Measurements from ENCODE around the gene LRRC1.

Gene LRRC1

GRCh38 chr6:53847796-53848314, 53.0 kb downstream of the LRRC1 start:
- no peak for TF ChIP-seq SIN3A (IDR thresholded peaks at IDR 0.05; ENCODE audit: borderline replicate concordance, insufficient read depth, low read length)
- TF ChIP-seq POLR2AphosphoS5 (IDR thresholded peaks at IDR 0.05; ENCODE audit: low read depth, low read length) = no peak
- TF ChIP-seq TAF1 (IDR thresholded peaks at IDR 0.05; ENCODE audit: borderline replicate concordance, insufficient read depth, low read length) = no peak
- no peak for TF ChIP-seq FOXP2 (optimal IDR thresholded peaks at IDR 0.05; ENCODE audit: borderline replicate concordance, extremely low read depth, extremely low read length, insufficient read depth)
- no peak for TF ChIP-seq REST (IDR thresholded peaks at IDR 0.05; ENCODE audit: insufficient read depth in 1 of 2, low read depth in 2 of 2, low read length in 2 of 2)

- TF ChIP-seq POLR2AphosphoS5 (IDR thresholded peaks at IDR 0.05; ENCODE audit: low read depth, low read length) = no peak
- no peak for TF ChIP-seq TAF1 (IDR thresholded peaks at IDR 0.05; ENCODE audit: borderline replicate concordance, insufficient read depth, low read length)
- no peak for TF ChIP-seq REST (IDR thresholded peaks at IDR 0.05; ENCODE audit: insufficient read depth in 1 of 2, low read depth in 2 of 2, low read length in 2 of 2)
- TF ChIP-seq FOXP2 (optimal IDR thresholded peaks at IDR 0.05; ENCODE audit: borderline replicate concordance, extremely low read depth, extremely low read length, insufficient read depth) = no peak
- no peak for TF ChIP-seq SIN3A (IDR thresholded peaks at IDR 0.05; ENCODE audit: borderline replicate concordance, insufficient read depth, low read length)
Observed at GRCh38 chr6:53850527-53850926, 55.7 kb downstream of the LRRC1 start.

- TF ChIP-seq SIN3A (IDR thresholded peaks at IDR 0.05; ENCODE audit: borderline replicate concordance, insufficient read depth, low read length) = no peak
- no peak for TF ChIP-seq REST (IDR thresholded peaks at IDR 0.05; ENCODE audit: insufficient read depth in 1 of 2, low read depth in 2 of 2, low read length in 2 of 2)
- no peak for TF ChIP-seq POLR2AphosphoS5 (IDR thresholded peaks at IDR 0.05; ENCODE audit: low read depth, low read length)
- TF ChIP-seq FOXP2 (optimal IDR thresholded peaks at IDR 0.05; ENCODE audit: borderline replicate concordance, extremely low read depth, extremely low read length, insufficient read depth) = no peak
Observed at GRCh38 chr6:53851561-53851960, 56.8 kb downstream of the LRRC1 start.

GRCh38 chr6:53852805-53853204, 58.0 kb downstream of the LRRC1 start:
- TF ChIP-seq POLR2AphosphoS5 (IDR thresholded peaks at IDR 0.05; ENCODE audit: low read depth, low read length) = no peak
- no peak for TF ChIP-seq TAF1 (IDR thresholded peaks at IDR 0.05; ENCODE audit: borderline replicate concordance, insufficient read depth, low read length)
- no peak for TF ChIP-seq REST (IDR thresholded peaks at IDR 0.05; ENCODE audit: insufficient read depth in 1 of 2, low read depth in 2 of 2, low read length in 2 of 2)
- no peak for TF ChIP-seq FOXP2 (optimal IDR thresholded peaks at IDR 0.05; ENCODE audit: borderline replicate concordance, extremely low read depth, extremely low read length, insufficient read depth)
- TF ChIP-seq SIN3A (IDR thresholded peaks at IDR 0.05; ENCODE audit: borderline replicate concordance, insufficient read depth, low read length) = no peak
